Endothelial cell of umbilical vein (primary cell): ENCODE measurements around the gene MDFI.

ENCODE experiments used
- EZH2 ChIP-seq: IDR thresholded peaks from 2 replicates; pipeline ENCODE4 v1.6.1; 2012; ENCODE audit warnings: borderline replicate concordance, low read depth, mild to moderate bottlenecking, moderate library complexity, low read length, inconsistent platforms; ENCODE audit not compliant: severe bottlenecking
- GATA2 ChIP-seq: IDR thresholded peaks from 2 replicates; pipeline ENCODE4 v1.7.0; 2011; ENCODE audit warnings: low read depth, mild to moderate bottlenecking, moderate library complexity, mixed read lengths, low read length; ENCODE audit not compliant: insufficient read length, insufficient read depth
- JUN ChIP-seq: IDR thresholded peaks from 2 replicates; pipeline ENCODE4 v1.6.1; 2011; ENCODE audit warnings: borderline replicate concordance, low read depth; ENCODE audit not compliant: insufficient read length, insufficient read depth
- MAX ChIP-seq: IDR thresholded peaks from 2 replicates; pipeline ENCODE4 v1.6.1; 2011; ENCODE audit not compliant: insufficient read depth, insufficient read length
- MYC ChIP-seq: IDR thresholded peaks from one replicate; pipeline ENCODE4 v1.6.1; 2011; ENCODE audit warnings: mild to moderate bottlenecking, low read depth, low read length
- POLR2A ChIP-seq: IDR thresholded peaks from 2 replicates; pipeline ENCODE4 v1.6.1; 2012; ENCODE audit warnings: low read depth, mild to moderate bottlenecking, control low read depth, low read length
- POLR2AphosphoS5 ChIP-seq: IDR thresholded peaks from 2 replicates; pipeline ENCODE4 v1.6.1; 2012; ENCODE audit warnings: low read depth, mild to moderate bottlenecking, control low read depth, low read length, moderate library complexity; ENCODE audit not compliant: insufficient read depth
- TF ChIP-seq, protein P1 (sequence below), 2 donors: IDR thresholded peaks; 1 replicate in 1 of 2; 2 replicates in 1 of 2; pipeline ENCODE4 v1.5.1; 2011; ENCODE audit warnings: low read length in 2 of 2, mild to moderate bottlenecking in 2 of 2, moderate library complexity in 2 of 2, control low read depth in 1 of 2, inconsistent platforms in 1 of 2, low read depth in 1 of 2; ENCODE audit not compliant: insufficient read depth in 1 of 2; ENCODE audit errors: extremely low read depth in 1 of 2

GRCh38 chr6:41678511-41679084 is 40.3 kb downstream of the MDFI start:
- TF ChIP-seq POLR2A (no peak), EZH2 (no peak), MYC (no peak), GATA2 (no peak), MAX (no peak), POLR2AphosphoS5 (no peak), JUN (no peak)
- TF ChIP-seq, protein P1, sequence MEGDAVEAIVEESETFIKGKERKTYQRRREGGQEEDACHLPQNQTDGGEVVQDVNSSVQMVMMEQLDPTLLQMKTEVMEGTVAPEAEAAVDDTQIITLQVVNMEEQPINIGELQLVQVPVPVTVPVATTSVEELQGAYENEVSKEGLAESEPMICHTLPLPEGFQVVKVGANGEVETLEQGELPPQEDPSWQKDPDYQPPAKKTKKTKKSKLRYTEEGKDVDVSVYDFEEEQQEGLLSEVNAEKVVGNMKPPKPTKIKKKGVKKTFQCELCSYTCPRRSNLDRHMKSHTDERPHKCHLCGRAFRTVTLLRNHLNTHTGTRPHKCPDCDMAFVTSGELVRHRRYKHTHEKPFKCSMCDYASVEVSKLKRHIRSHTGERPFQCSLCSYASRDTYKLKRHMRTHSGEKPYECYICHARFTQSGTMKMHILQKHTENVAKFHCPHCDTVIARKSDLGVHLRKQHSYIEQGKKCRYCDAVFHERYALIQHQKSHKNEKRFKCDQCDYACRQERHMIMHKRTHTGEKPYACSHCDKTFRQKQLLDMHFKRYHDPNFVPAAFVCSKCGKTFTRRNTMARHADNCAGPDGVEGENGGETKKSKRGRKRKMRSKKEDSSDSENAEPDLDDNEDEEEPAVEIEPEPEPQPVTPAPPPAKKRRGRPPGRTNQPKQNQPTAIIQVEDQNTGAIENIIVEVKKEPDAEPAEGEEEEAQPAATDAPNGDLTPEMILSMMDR (IDR thresholded peaks at IDR 0.05; ENCODE audit: extremely low read depth in 1 of 2, insufficient read depth in 1 of 2, low read depth in 1 of 2, low read length in 2 of 2), result no peak
